ENCODE measurements around the gene NUP62. TPM values are rescaled to one million over a fixed set of nuclear protein-coding genes. Genes with fewer than 3 reads are reported as not detected.
"Not testable (repeated sequence)": the region's sequence is repeated elsewhere in the genome, so short reads cannot be mapped to it uniquely, and the experiment has no call there.

Gene NUP62
- total RNA-seq, 2 donors from 2014 or later = 44.4 to 76.9 TPM

DNA sequence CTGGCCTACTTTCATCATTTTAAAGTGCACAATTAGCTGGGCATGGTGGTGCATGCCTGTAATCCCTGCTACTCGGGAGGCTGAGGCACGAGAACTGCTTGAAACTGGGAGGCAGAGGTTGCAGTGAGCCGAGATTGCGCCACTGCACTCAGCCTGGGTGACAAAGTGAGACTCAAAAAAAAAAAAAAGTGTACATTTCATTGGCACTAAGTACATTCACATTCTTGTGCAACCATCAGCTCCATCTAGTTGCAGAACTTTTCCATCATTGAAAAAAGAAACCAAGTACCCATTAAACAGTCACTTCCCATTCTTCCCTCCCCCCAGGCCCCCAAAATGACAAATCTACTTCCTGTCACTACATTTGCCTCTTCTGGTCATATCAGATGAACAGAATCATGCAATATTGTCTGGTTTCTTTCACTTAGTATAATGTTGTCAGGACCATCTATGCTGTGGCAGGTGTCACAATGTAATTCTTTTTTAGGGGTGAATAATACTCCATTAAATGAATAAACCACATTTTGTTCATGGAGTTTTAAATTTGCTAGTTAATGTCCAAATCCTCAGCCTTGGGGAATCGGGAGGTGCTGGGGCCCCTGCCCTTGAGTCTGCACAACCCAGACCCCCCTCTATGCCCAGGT lies 39.1 kb upstream of the NUP62 start:
- peaks cover 2% of the 10 kb centered on the region for H3K27me3 ChIP-seq (replicated peaks; ENCODE audit: insufficient read depth)
- H3K4me3 ChIP-seq = no peak overlapping the region
- intact Hi-C loops (cut with DNase I) = no loop called here
- DNase-seq (ENCODE audit: low spot score) = no peak
- TF ChIP-seq POLR2AphosphoS5 (IDR thresholded peaks at IDR 0.05) (no peak), POLR2A (IDR thresholded peaks at IDR 0.05) (no peak)
- TF ChIP-seq, protein P1, sequence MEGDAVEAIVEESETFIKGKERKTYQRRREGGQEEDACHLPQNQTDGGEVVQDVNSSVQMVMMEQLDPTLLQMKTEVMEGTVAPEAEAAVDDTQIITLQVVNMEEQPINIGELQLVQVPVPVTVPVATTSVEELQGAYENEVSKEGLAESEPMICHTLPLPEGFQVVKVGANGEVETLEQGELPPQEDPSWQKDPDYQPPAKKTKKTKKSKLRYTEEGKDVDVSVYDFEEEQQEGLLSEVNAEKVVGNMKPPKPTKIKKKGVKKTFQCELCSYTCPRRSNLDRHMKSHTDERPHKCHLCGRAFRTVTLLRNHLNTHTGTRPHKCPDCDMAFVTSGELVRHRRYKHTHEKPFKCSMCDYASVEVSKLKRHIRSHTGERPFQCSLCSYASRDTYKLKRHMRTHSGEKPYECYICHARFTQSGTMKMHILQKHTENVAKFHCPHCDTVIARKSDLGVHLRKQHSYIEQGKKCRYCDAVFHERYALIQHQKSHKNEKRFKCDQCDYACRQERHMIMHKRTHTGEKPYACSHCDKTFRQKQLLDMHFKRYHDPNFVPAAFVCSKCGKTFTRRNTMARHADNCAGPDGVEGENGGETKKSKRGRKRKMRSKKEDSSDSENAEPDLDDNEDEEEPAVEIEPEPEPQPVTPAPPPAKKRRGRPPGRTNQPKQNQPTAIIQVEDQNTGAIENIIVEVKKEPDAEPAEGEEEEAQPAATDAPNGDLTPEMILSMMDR (IDR thresholded peaks at IDR 0.05) = no peak
- 73% methylated on average over 5 of the region's 5 CpGs for WGBS
- no peaks in the 10 kb centered on the region for H3K4me1 ChIP-seq (replicated peaks)
- H3K9me3 ChIP-seq = no peaks in the 10 kb centered on the region
- no peak overlapping the region for H3K27ac ChIP-seq
- H3K36me3 ChIP-seq = no peaks in the 10 kb centered on the region

DNA sequence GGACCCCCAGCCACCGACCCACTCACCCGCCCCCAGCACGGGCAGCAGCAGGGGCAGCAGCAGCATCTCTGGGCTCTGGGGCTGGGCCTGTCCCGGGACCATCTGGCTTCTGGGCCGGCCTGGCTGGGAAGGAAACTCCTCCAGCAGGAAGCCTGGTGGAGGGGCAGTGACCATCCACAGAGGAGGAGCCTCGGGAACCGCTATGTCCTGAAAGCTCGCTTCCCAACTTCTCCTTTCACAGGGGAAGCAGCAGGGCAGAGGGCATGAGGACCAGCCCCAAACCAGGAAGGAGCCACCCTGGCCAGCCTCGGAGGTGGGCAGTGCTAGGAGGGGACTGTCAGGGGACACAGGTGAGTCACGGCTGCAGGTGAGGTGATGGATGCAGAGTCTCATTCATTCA lies 31.7 kb upstream of the NUP62 start, which contains the start of gene SIGLEC11:
Gene SIGLEC11, minus strand, starts transcription at position 193 of the 400 bp plus-strand sequence. Its CDS starts 91 bp downstream, at position 102.
- WGBS = 61% methylated on average over 5 of the region's 10 CpGs
- H3K9me3 ChIP-seq; H3K4me1 ChIP-seq (replicated peaks); H3K27me3 ChIP-seq (replicated peaks; ENCODE audit: insufficient read depth); H3K36me3 ChIP-seq; H3K27ac ChIP-seq; H3K4me3 ChIP-seq; DNase-seq (ENCODE audit: low spot score); intact Hi-C loops (cut with DNase I): not testable (repeated sequence)

DNA sequence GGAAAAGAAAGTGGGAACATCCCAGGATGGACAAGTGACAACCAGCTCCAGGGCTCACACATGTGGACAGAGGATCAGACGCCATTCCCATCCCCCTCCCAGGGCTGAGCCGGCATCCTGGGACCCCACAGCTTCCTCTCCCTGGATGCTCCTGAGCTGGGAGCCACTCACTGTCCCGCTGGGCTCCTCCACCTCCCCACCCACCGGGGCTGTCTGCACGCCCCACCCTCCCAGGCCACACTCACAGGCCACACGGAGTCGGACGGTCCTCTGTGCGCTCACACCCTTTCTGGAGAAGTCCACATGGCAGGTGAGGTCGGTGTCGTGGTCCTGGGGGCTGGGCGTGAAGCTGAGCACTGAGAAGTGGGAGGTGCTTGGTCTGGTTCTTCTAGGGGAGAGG lies 30.6 kb upstream of the NUP62 start:
- intact Hi-C loops (cut with DNase I); H3K9me3 ChIP-seq; H3K4me1 ChIP-seq (replicated peaks); DNase-seq (ENCODE audit: low spot score); H3K36me3 ChIP-seq; H3K4me3 ChIP-seq; H3K27ac ChIP-seq; H3K27me3 ChIP-seq (replicated peaks; ENCODE audit: insufficient read depth): not testable (repeated sequence)
- WGBS = no CpG with 5 or more reads among the region's 12 CpGs

DNA sequence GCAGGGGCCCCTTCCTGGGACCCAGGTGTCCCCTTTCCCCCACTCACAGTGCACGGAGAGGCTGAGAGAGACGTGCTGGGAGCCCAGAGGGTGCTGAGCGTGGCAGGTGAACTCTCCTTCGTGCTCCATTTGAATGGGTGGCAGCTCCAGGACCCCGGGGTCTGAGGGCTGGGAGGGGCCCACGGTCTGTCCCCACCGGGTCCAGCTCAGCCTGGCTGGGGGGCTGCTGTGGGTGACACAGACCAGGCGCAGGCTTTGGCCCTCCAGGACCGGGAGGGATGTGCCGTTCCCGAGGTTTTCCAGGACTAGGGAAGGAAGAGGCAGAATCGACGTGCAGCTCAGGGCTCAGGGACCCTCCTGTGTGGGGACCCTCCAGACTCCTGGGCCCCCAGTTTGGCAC lies 29.3 kb upstream of the NUP62 start:
- WGBS = 64% methylated on average over 13 of the region's 13 CpGs
- H3K9me3 ChIP-seq; H3K27me3 ChIP-seq (replicated peaks; ENCODE audit: insufficient read depth); intact Hi-C loops (cut with DNase I); H3K4me3 ChIP-seq; H3K27ac ChIP-seq; H3K36me3 ChIP-seq; H3K4me1 ChIP-seq (replicated peaks); DNase-seq (ENCODE audit: low spot score): not testable (repeated sequence)

DNA sequence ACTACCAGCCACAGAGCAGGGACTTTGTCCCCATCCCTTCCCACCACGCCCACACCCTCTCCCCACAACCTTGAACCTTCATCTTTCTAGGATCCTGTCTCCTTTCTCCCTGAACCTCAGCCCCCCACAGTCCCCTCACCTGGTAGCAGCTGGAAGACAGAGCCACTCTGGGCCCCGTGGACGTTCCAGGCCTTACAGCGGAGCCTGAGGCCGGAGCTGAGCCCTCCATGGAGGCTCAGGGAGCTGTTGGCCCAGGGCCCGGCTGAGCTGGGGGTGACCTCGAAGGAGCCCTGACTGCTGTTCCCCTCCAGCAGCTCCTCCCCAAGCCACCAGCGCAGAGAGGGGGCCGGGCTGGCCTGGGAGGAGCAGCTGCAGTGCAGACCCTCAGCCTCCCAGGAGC lies 28.8 kb upstream of the NUP62 start:
- DNase-seq (ENCODE audit: low spot score); H3K36me3 ChIP-seq; H3K4me3 ChIP-seq; H3K27me3 ChIP-seq (replicated peaks; ENCODE audit: insufficient read depth); H3K27ac ChIP-seq; H3K9me3 ChIP-seq; H3K4me1 ChIP-seq (replicated peaks); intact Hi-C loops (cut with DNase I): not testable (repeated sequence)
- WGBS = 56% methylated on average over 9 of the region's 9 CpGs

DNA sequence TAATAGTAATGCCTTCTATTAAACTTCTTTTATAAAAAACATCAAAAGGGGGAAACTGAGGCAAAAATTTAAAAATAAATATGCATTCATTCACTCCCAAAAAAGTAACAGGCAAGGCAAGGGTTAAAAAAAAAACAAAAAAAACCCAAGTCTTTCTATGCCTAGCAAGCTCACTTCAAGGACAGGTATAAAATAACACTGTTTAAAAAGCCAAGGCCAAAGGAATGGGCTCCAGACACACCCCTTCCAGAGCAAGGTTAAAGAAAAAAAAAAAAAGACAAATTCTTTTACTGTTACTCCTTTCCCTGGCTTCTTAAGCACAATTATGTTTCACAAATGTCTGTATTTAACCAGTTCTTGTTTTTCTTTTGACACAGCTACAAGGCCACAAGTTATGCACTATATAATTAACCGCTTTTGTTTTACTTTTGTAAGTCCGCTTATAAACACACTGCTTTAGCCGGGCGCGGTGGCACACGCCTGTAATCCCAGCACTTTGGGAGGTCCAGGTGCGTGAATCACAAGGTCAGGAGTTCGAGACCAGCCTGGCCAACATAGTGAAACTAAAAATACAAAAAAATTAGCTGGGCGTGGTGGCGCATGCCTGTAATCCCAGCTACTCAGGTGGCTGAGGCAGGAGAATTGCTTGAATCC lies 28.1 kb upstream of the NUP62 start:
- no peaks in the 10 kb centered on the region for H3K36me3 ChIP-seq
- H3K4me3 ChIP-seq = no peak overlapping the region
- intact Hi-C loops (cut with DNase I) = no loop called here
- H3K4me1 ChIP-seq (replicated peaks) = no peaks in the 10 kb centered on the region
- TF ChIP-seq, protein P1 (IDR thresholded peaks at IDR 0.05) = no peak
- TF ChIP-seq POLR2A (IDR thresholded peaks at IDR 0.05) = no peak
- TF ChIP-seq POLR2AphosphoS5 (IDR thresholded peaks at IDR 0.05) = no peak
- H3K27ac ChIP-seq = no peak overlapping the region
- no peak for DNase-seq (ENCODE audit: low spot score)
- no peaks in the 10 kb centered on the region for H3K27me3 ChIP-seq (replicated peaks; ENCODE audit: insufficient read depth)
- no peaks in the 10 kb centered on the region for H3K9me3 ChIP-seq
- 67% methylated on average over 10 of the region's 10 CpGs for WGBS

DNA sequence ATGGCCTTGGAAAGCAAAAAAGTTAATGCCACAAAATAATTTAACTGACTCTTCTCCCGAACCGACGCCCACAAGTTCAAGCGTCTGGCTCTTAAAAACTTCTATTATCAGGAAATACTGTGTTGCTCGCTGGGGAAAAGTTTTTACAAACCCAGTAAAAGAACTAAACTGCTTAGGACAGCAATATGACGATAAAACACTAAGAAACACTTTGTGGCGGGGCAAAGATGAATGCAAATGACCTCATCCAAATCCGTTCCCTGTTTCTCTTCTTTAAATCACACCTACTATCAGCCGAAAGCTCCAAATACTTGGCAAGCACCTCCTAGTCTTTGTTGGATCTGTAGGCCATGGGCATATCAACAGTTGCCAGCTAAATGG lies 26.8 kb upstream of the NUP62 start:
- 48% methylated on average over 9 of the region's 9 CpGs for WGBS
- no peak overlapping the region for H3K4me3 ChIP-seq
- intact Hi-C loops (cut with DNase I) = no loop called here
- TF ChIP-seq, protein P1 (IDR thresholded peaks at IDR 0.05) = no peak
- no peak for TF ChIP-seq POLR2AphosphoS5 (IDR thresholded peaks at IDR 0.05)
- no peak for TF ChIP-seq POLR2A (IDR thresholded peaks at IDR 0.05)
- no peaks in the 10 kb centered on the region for H3K4me1 ChIP-seq (replicated peaks)
- no peaks in the 10 kb centered on the region for H3K27me3 ChIP-seq (replicated peaks; ENCODE audit: insufficient read depth)
- no peak for DNase-seq (ENCODE audit: low spot score)
- no peaks in the 10 kb centered on the region for H3K36me3 ChIP-seq
- H3K27ac ChIP-seq = no peak overlapping the region
- H3K9me3 ChIP-seq = no peaks in the 10 kb centered on the region

Data from prostate gland (tissue), 2 donors.